Measurements from ENCODE around the gene LRR1. TPM values are rescaled to one million over a fixed set of nuclear protein-coding genes. Genes with fewer than 3 reads are reported as not detected.
A peak's percentile ranks its signal among the peaks of the same experiment; 100 is the strongest.

LRR1 gene
- total and polyA plus RNA-seq, 4 donors, result 3.7 to 23.2 (median 4.1) TPM

GRCh38 chr14:49585803-49586672 is 12.7 kb upstream of the LRR1 start, which contains the start of gene RPS29:
TSS of gene RPS29 (minus strand) at chr14:49586380. CDS start at chr14:49586346, 34 bp downstream.
- peak; percentile 98 for DNase-seq (ENCODE audit: low spot score)
- TF ChIP-seq EGR1 (IDR thresholded peaks at IDR 0.05; ENCODE audit: low read depth in 2 of 2) (peak in 1 of 2 donors; percentile 31), CTCF (IDR thresholded peaks at IDR 0.05; ENCODE audit: low read depth, low read length, missing input control) (no peak), RXRA (IDR thresholded peaks at IDR 0.05) (peak in 1 of 2 donors; percentile 52), YY1 (IDR thresholded peaks at IDR 0.05) (peak; percentile 97), TAF1 (conservative IDR thresholded peaks at IDR 0.05) (peak; percentile 94), ATF3 (IDR thresholded peaks at IDR 0.05) (peak; percentile 97), FOXA1 (IDR thresholded peaks at IDR 0.05) (peak; percentile 13), JUND (IDR thresholded peaks at IDR 0.05) (peak; percentile 97 to 98), GABPA (IDR thresholded peaks at IDR 0.05 in 1 of 2, conservative IDR thresholded peaks at IDR 0.05 in 1 of 2) (peak in 1 of 2 donors; percentile 77), REST (IDR thresholded peaks at IDR 0.05) (peak; percentile 92), HNF4A (conservative IDR thresholded peaks at IDR 0.05) (peak in 1 of 2 donors; percentile 37), RAD21 (IDR thresholded peaks at IDR 0.05) (no peak), HNF4G (IDR thresholded peaks at IDR 0.05) (no peak), ZBTB33 (IDR thresholded peaks at IDR 0.05) (peak; percentile 71), SP1 (IDR thresholded peaks at IDR 0.05) (peak; percentile 57), FOXA2 (IDR thresholded peaks at IDR 0.05) (no peak), MAX (IDR thresholded peaks at IDR 0.05) (peak; percentile 92), NR2F2 (IDR thresholded peaks at IDR 0.05) (peak; percentile 3)
- Histone ChIP-seq H3K9ac (ENCODE audit: low read depth in 1 of 2, low read length in 2 of 2) (peak within 1 kb of the TSS; percentile 84 to 98), H3K4me1 (ENCODE audit: control insufficient read depth in 4 of 4, insufficient read depth in 4 of 4, low read length in 3 of 4) (peaks cover 4 to 16% (median 7%) of the 10 kb centered on the region in 4 donors), H3K27ac (ENCODE audit: low read depth in 1 of 2, low read length in 2 of 2) (peak within 1 kb of the TSS; percentile 91 to 95), H3K36me3 (ENCODE audit: control insufficient read depth in 4 of 4, insufficient read depth in 3 of 4, low read depth in 1 of 4, low read length in 3 of 4) (peaks cover 3 to 21% (median 16%) of the 10 kb centered on the region in 4 donors), H3K4me3 (ENCODE audit: low read depth in 1 of 3, low read length in 3 of 3) (peak within 1 kb of the TSS; percentile 77 to 97 (median 87)), H3K27me3 (ENCODE audit: control insufficient read depth in 4 of 4, insufficient read depth in 4 of 4, low read length in 3 of 4) (no peaks in the 10 kb centered on the region), H3K9me3 (ENCODE audit: control insufficient read depth in 4 of 4, low read length in 3 of 4) (no peaks in the 10 kb centered on the region)
- under 1% methylated on average over 54 of the region's 55 CpGs for WGBS
